Activated CD4-positive, alpha-beta T cell treated with anti-CD3 and anti-CD28 coated beads for 4 hours (primary cell): ENCODE measurements around the gene CEP192.
"Not testable (repeated sequence)": the region's sequence is repeated elsewhere in the genome, so short reads cannot be mapped to it uniquely, and the experiment has no call there.

ENCODE experiments used
- DNase-seq, 2 donors: peaks; one replicate each; pipeline ENCODE4 v3.0.0-alpha.2; 2020

The CEP192 gene

GRCh38 chr18:12995424-12995823, 4.3 kb downstream of the CEP192 start:
- no peak for DNase-seq

DNA sequence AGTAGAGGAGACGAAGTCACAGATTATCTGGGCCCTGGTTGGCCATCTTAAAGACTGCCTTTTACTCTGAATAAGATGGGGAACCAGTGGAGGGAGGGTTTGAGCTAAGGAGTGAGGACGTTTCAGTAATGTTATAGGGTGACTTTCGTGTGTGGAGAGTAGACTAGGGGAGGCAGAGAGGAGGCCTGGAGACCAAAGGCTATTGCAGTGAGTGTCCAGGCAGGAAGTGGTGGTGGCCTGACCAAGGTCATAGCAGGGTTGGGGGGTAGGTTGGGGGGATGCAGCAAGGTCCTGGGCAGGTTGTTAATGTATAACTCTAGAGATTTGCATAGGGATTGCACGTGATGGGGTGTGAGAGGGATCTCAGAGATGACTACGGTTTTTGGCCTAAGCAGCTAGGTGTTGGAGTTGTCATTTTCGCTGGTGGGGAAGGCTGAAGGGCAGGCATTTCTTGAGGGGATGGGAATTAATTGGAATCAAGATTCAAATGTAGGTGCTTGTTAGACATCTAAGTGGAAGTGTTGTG, 4.9 kb downstream of the CEP192 start:
- no peak for DNase-seq

DNA sequence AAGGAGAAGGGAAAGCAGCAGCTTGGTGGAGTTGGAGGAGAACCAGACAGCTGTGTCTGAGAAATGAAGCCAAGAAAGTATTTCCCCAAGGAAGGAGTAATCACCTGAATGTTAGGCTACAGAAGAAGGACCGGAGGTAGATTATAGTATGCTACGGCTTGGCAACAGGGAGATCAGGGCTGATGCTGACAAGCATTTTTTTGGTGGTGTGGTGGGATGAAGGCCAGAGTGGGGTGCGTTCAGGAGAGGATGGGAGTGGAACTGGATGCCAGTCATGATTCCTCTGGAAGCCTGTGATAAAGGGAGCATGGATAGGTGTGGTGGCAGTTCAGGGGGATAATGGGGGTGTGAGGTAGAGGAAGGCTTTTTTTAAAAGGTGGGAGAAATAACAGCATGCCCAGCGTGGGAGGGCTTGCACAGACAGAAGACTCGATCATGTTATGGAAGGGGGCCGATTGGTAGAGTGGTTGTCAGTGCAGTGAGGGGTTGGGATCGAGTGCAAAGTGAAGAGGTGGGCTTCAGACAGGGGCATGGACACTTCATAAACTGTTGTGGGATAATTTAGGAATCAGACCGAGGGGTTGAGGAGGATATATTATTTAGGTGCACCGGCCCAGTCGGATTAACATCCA, 5.6 kb downstream of the CEP192 start:
- DNase-seq: no peak

- not testable (repeated sequence) for DNase-seq
Observed at GRCh38 chr18:12997330-12997729, 6.2 kb downstream of the CEP192 start.

DNA sequence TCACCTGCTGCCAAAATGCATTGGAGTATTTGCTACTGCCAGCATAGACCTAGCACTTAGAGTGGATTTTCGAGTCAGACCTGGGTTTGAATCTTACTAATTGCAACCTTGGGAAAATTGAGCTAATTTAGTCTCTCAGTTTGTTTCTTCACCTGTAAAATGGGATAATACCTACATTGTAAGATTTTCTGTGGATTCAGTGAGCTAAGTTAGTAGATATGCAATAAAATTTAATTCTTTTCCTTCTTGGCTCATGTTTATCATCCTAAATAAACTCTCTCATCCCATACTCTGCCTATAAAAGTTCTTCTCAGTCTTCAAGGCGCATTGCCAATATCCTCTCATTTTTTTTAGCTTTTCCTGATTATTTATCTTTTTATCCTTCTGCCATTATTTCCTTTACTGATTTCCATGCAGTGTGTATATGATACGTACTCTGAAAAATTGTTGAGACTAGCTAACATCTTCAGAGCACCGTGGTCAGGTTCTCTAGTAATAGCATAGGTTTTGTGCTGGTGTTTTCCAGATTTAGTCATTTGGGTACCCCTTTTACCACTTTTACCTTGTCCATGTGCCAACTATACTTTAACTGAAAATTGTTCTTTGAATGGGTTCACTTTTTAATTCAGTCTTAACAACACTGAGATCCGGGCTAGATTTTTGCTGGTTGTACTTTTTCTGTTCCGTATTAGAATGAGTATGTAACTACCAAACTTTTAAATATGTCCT, 7.3 kb downstream of the CEP192 start:
- DNase-seq: no peak

- DNase-seq: no peak
Observed at GRCh38 chr18:13003466-13003896, 12.3 kb downstream of the CEP192 start.

DNA sequence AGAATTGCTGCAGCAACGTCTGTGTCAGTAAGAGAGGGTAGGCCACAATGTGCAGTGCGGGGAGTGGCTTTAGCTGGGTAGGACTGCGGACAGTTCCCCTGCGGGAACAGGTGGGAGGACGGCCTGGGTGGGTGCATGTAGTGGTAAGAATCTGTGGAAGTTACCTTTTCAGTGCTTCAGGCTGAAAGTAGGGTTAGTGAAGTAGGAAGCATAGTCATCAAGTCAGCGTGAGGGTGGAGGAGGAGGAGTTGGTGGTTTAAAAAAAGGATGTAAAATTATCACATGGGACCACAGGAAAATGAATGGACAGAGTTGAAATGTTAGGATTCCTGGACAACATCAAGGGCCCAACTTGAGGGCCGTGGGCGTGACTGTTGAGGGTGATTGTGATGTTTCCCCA, 13.2 kb downstream of the CEP192 start:
- DNase-seq: no peak

GRCh38 chr18:13005289-13005688, 14.1 kb downstream of the CEP192 start:
- DNase-seq: no peak

- no peak for DNase-seq
Observed at GRCh38 chr18:13006531-13007247, 15.5 kb downstream of the CEP192 start.

GRCh38 chr18:13007248-13007560, 16.0 kb downstream of the CEP192 start:
- no peak for DNase-seq

- DNase-seq: no peak
Observed at GRCh38 chr18:13011719-13012118, 20.6 kb downstream of the CEP192 start.

- no peak for DNase-seq
Observed at GRCh38 chr18:13014232-13014631, 23.1 kb downstream of the CEP192 start.

DNA sequence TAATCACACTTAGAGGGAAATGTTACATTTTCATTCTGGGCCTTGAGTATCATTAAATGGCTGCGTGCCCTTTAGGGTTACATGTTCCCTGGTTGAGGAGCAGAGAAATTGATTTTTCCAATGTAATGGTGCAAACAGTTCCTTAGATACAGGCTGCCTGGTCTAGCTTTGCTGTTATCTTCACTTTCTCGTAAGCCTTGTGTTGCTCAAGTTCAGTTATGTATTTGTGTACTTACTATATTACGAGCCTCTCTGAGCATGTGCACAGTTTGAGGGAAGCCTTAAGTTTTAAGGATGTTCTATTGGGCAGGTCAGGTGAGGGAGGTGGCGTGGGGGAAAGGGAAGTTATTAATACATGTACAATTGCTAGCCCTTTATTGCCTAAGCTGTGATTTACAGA, 23.7 kb downstream of the CEP192 start:
- no peak for DNase-seq

- DNase-seq: no peak
Observed at GRCh38 chr18:13017247-13017875, 26.2 kb downstream of the CEP192 start.

GRCh38 chr18:13018374-13018773, 27.2 kb downstream of the CEP192 start:
- no peak for DNase-seq

- no peak for DNase-seq
Observed at GRCh38 chr18:13019301-13019700, 28.1 kb downstream of the CEP192 start.

GRCh38 chr18:13022644-13023043, 31.5 kb downstream of the CEP192 start:
- DNase-seq: no peak

- no peak for DNase-seq
Observed at GRCh38 chr18:13025233-13025632, 34.1 kb downstream of the CEP192 start.

GRCh38 chr18:13026583-13027270, 35.6 kb downstream of the CEP192 start:
- DNase-seq: no peak

DNA sequence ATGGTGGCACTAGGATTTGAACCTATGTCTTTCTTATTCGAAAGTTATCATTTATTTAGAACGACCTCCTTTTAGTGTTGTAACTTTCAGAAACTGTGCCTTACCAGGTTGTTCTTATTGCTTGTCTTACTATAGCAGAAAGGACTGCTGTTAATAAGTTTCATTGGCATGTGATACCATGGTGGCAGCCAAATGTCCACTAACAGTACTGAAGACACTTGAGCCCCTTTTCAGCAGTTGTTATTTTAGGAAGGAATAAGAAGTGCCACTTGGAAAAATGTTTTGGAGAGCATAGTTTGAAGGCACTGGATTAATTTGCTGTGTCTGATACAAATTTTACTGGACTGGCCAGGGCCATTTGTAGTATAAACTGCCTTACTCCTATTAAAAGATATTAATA, 37.7 kb downstream of the CEP192 start:
- DNase-seq: no peak

- no peak for DNase-seq
Observed at GRCh38 chr18:13032173-13032572, 41.0 kb downstream of the CEP192 start.

- DNase-seq: no peak
Observed at GRCh38 chr18:13035249-13035914, 44.2 kb downstream of the CEP192 start.
